ENCODE measurements around the gene DRD1.

- TF ChIP-seq CTCF (IDR thresholded peaks at IDR 0.05), result no peak
- no peak for TF ChIP-seq POLR2A (IDR thresholded peaks at IDR 0.05)
These were observed 31.3 kb upstream of the DRD1 start for GRCh38 chr5:175475248-175475647.

Data from Peyer's patch (tissue), 4 donors.